ENCODE data around the gene IL11RA.
A peak's percentile ranks its signal among the peaks of the same experiment; 100 is the strongest.

IL11RA gene
- 3.6 to 14.9 (median 12.6) reads per million in 4 experiments for total RNA-seq

GRCh38 chr9:34651876-34652601, at the start of gene IL11RA:
IL11RA (plus strand) TSS chr9:34652185; CDS start chr9:34655218, 3,033 bp downstream.
- no peak for DNase-seq

- DNase-seq = peak; percentile 75
These were observed 48.3 kb upstream of the IL11RA start for GRCh38 chr9:34603610-34604231.

GRCh38 chr9:34606190-34606589, 45.8 kb upstream of the IL11RA start:
- no peak for DNase-seq

GRCh38 chr9:34606905-34607304, 45.1 kb upstream of the IL11RA start:
- no peak for DNase-seq

- DNase-seq = no peak
These were observed 44.7 kb upstream of the IL11RA start for GRCh38 chr9:34607331-34607730.

GRCh38 chr9:34610434-34611206, 41.4 kb upstream of the IL11RA start:
- DNase-seq = no peak

- DNase-seq = no peak
These were observed 40.7 kb upstream of the IL11RA start for GRCh38 chr9:34611251-34611810.

- peak; percentile 74 for DNase-seq
These were observed 39.9 kb upstream of the IL11RA start, which contains the start of gene RPP25L for GRCh38 chr9:34611811-34612787. RPP25L (minus strand) TSS chr9:34612097; CDS start chr9:34611296, 801 bp downstream.

- DNase-seq = peak; percentile 50
These were observed 39.1 kb upstream of the IL11RA start for GRCh38 chr9:34612788-34613390.

GRCh38 chr9:34615132-34615531, 36.9 kb upstream of the IL11RA start:
- no peak for DNase-seq

- peak; percentile 80 for DNase-seq
These were observed 31.7 kb upstream of the IL11RA start, which contains the start of gene DCTN3 for GRCh38 chr9:34620061-34620994. DCTN3 (minus strand) TSS chr9:34620495; CDS start chr9:34620464, 31 bp downstream.

GRCh38 chr9:34623374-34624235, 28.4 kb upstream of the IL11RA start:
- DNase-seq = no peak

- no peak for DNase-seq
These were observed 27.4 kb upstream of the IL11RA start for GRCh38 chr9:34624475-34625185.

- DNase-seq = no peak
These were observed 26.8 kb upstream of the IL11RA start for GRCh38 chr9:34625186-34625486.

GRCh38 chr9:34627716-34628655, 24.0 kb upstream of the IL11RA start:
- no peak for DNase-seq

GRCh38 chr9:34628656-34629490, 23.1 kb upstream of the IL11RA start, which contains the start of gene ARID3C:
ARID3C (minus strand) TSS chr9:34629066; CDS start chr9:34628014, 1,052 bp downstream.
- peak; percentile 30 for DNase-seq

GRCh38 chr9:34629491-34629808, 22.5 kb upstream of the IL11RA start:
- DNase-seq = no peak

Data from effector CD8-positive, alpha-beta T cell (primary cell).